ENCODE data around the gene SLC12A7.

SLC12A7 gene

GRCh38 chr5:1057485-1058082, 54.3 kb downstream of the SLC12A7 start:
- no peak overlapping the region for H3K4me3 ChIP-seq (ENCODE audit: low read depth, low read length)
- no peak for DNase-seq (ENCODE audit: low read depth, low spot score)
- in situ Hi-C loops (cut with HindIII; ENCODE audit: low sequenced_read_pairs), result no loop called here
- TF ChIP-seq CTCF (IDR thresholded peaks at IDR 0.05; ENCODE audit: low read depth, low read length), result no peak

DNA sequence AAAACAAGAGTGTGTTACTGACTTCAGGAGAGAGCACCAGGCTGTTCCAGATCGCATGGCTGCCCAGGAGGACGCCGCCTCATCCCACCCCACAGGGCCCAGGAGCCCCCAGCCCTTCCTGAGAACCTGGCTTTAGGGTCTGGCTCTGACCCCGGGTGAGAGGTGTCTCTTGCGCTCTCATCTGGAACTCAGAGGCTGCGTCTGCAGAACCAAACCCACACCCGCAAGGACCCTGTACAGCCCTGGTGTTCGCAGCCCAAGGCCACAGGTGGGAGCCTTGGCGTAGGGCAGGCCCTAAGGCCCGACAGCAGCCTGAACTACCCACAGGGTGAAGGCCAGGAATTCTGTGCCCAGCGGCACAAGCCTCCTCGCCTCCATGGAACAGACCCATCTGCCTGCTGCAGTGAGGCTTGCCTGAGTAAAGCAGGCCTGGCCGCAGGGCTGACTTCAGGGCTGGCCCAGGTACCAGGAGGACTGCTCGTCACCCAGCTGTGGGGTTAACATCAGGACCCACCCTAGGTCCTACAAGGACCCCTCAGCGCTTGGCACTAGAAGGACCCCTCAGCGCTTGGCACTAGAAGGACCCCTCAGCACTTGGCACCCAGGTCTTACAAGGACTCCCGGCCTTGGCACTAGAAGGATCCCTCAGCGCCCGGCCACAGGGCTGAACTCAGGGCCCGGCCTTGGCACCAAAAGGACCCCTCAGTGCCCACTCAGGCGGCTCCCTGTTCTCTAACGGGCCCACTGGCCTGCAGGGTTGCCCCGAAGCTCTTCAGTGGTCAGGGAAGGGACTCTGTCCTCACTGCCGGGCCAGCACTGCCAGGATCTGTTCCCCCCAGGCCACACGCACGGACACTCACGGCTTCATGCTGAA, 55.0 kb downstream of the SLC12A7 start:
- no peak for TF ChIP-seq CTCF (IDR thresholded peaks at IDR 0.05; ENCODE audit: low read depth, low read length)
- no peak overlapping the region for H3K4me3 ChIP-seq (ENCODE audit: low read depth, low read length)
- DNase-seq (ENCODE audit: low read depth, low spot score), result no peak
- in situ Hi-C loops (cut with HindIII; ENCODE audit: low sequenced_read_pairs), result no loop called here

DNA sequence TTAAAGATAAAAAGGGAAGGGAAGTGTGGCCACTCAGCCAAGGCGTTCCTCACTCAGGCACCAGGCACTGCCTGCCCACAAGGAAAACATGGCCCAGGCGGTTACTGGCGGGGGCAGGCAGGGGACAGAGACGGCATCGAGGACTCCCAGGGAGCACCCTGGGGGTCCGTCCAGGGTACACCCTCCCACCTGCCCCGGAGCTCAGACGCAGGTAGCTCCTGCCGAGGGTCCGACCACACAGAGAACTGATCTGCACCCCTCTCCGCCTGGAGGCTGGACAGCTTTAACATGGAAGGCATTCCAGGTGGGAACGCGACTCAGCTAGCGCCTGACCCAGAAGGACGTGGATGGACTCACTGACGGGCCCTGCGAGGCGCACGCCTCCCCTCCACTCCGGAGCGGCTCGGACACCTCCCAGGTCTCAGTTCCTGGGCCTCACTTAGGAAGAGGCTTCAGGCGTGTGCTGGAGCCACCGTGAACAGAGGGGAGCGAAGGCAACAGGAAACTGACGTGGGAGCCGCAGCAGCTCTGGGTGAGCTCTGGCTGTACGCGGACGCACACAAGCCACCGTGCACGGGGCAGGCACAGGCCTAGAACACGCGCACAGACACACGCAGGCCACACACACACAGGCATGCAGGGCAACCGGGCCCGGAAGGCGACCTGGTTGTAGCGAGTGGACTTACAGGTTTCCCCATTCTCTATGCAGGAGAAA, 55.8 kb downstream of the SLC12A7 start:
- H3K4me3 ChIP-seq (ENCODE audit: low read depth, low read length), result no peak overlapping the region
- TF ChIP-seq CTCF (IDR thresholded peaks at IDR 0.05; ENCODE audit: low read depth, low read length), result no peak
- DNase-seq (ENCODE audit: low read depth, low spot score), result no peak
- in situ Hi-C loops (cut with HindIII; ENCODE audit: low sequenced_read_pairs), result no loop called here

- in situ Hi-C loops (cut with HindIII; ENCODE audit: low sequenced_read_pairs), result no loop called here
- no peak overlapping the region for H3K4me3 ChIP-seq (ENCODE audit: low read depth, low read length)
- no peak for DNase-seq (ENCODE audit: low read depth, low spot score)
- TF ChIP-seq CTCF (IDR thresholded peaks at IDR 0.05; ENCODE audit: low read depth, low read length), result no peak
Measured at GRCh38 chr5:1054799-1055775, 56.8 kb downstream of the SLC12A7 start.

GRCh38 chr5:1054018-1054798, 57.7 kb downstream of the SLC12A7 start:
- no peak for TF ChIP-seq CTCF (IDR thresholded peaks at IDR 0.05; ENCODE audit: low read depth, low read length)
- in situ Hi-C loops (cut with HindIII; ENCODE audit: low sequenced_read_pairs), result no loop called here
- no peak overlapping the region for H3K4me3 ChIP-seq (ENCODE audit: low read depth, low read length)
- no peak for DNase-seq (ENCODE audit: low read depth, low spot score)
